IMR-90 (cell line): Measurements from ENCODE around the gene ZKSCAN1. TPM values are rescaled to one million over a fixed set of nuclear protein-coding genes. Genes with fewer than 3 reads are reported as not detected.

Source experiments
- ATAC-seq: fragments of 200-7000 bp; cut with Tn5 transposase; 2 replicates; pipeline ENCODE4 v1.9.1; 2020; ENCODE audit warnings: low read depth, mild to moderate bottlenecking, moderate library complexity
- BruUV-seq: library from RNA; stranded (reverse); fragments of 400-500 nt; replicated peaks from 2 replicates; lab custom pipeline; 2021; lab: Mats Ljungman, UMichigan
- CTCF ChIA-PET: fragments of 300-600 bp; formaldehyde crosslinking; extraction: SDS; loops from one replicate; lab custom pipeline; 2021; ENCODE audit warnings: antibody characterized with exemption; lab: Yijun Ruan, JAX
- POLR2A ChIA-PET: fragments of 300-600 bp; sonication (Branson Sonifier 250); formaldehyde crosslinking; loops from one replicate; lab custom pipeline; 2022; ENCODE audit warnings: antibody characterized with exemption; ENCODE audit not compliant: unreplicated experiment; lab: Charles Lee
- DNase-seq: peaks from one replicate; pipeline ENCODE4 v3.0.0; 2013
- H2AFZ ChIP-seq: replicated peaks from 2 replicates; pipeline ENCODE3; 2013; ENCODE audit warnings: low read length, mild to moderate bottlenecking; ENCODE audit not compliant: poor library complexity
- H2AK5ac ChIP-seq: 2 replicates; pipeline ENCODE4 v1.6.1; 2013; ENCODE audit warnings: low read depth, low read length, inconsistent platforms
- H2AK9ac ChIP-seq: replicated peaks from 2 replicates; pipeline ENCODE3; 2013; ENCODE audit warnings: mild to moderate bottlenecking, low read depth, low read length, moderate library complexity; ENCODE audit not compliant: poor library complexity
- H2BK120ac ChIP-seq: 2 replicates; pipeline ENCODE4 v1.6.1; 2013; ENCODE audit warnings: low read depth, low read length, inconsistent platforms
- H2BK15ac ChIP-seq: 3 replicates; pipeline ENCODE4 v1.6.1; 2013; ENCODE audit warnings: low read depth, low read length, inconsistent platforms
- H2BK20ac ChIP-seq: 2 replicates; pipeline ENCODE4 v1.6.1; 2013; ENCODE audit warnings: low read depth, mild to moderate bottlenecking, inconsistent platforms, low read length, moderate library complexity
- H2BK5ac ChIP-seq: 2 replicates; pipeline ENCODE4 v1.6.1; 2013; ENCODE audit warnings: mild to moderate bottlenecking, low read depth, low read length, inconsistent platforms; ENCODE audit not compliant: poor library complexity, severe bottlenecking
- H3K14ac ChIP-seq: replicated peaks from 2 replicates; pipeline ENCODE4 v1.6.1; 2013; ENCODE audit warnings: low read depth, low read length, inconsistent platforms
- H3K18ac ChIP-seq: 2 replicates; pipeline ENCODE4 v1.6.1; 2013; ENCODE audit warnings: low read depth, low read length, control low read depth
- H3K23ac ChIP-seq: 2 replicates; pipeline ENCODE4 v1.6.1; 2013; ENCODE audit warnings: low read depth, low read length, inconsistent platforms
- H3K27ac ChIP-seq: 2 replicates; pipeline ENCODE4 v1.5.1; 2013; ENCODE audit warnings: mild to moderate bottlenecking, control low read depth, low read length; ENCODE audit not compliant: insufficient read depth
- H3K27me3 ChIP-seq: 2 replicates; pipeline ENCODE4 v1.6.1; 2013; ENCODE audit warnings: low read length; ENCODE audit not compliant: control insufficient read depth, insufficient read depth
- H3K36me3 ChIP-seq: 2 replicates; pipeline ENCODE4 v1.6.1; 2013; ENCODE audit warnings: low read length, mixed read lengths; ENCODE audit not compliant: control insufficient read depth, insufficient read depth
- H3K4ac ChIP-seq: 2 replicates; pipeline ENCODE4 v1.6.1; 2013; ENCODE audit warnings: low read depth, low read length, inconsistent platforms
- H3K4me1 ChIP-seq: 2 replicates; pipeline ENCODE4 v1.6.1; 2013; ENCODE audit warnings: low read length, mixed read lengths; ENCODE audit not compliant: control insufficient read depth, insufficient read depth
- H3K4me2 ChIP-seq: 2 replicates; pipeline ENCODE4 v1.6.1; 2013; ENCODE audit warnings: low read depth, mild to moderate bottlenecking, control low read depth, low read length, moderate library complexity
- H3K4me3 ChIP-seq: 2 replicates; pipeline ENCODE4 v1.5.1; 2013; ENCODE audit warnings: low read depth, mild to moderate bottlenecking, control low read depth, low read length, moderate library complexity; ENCODE audit not compliant: insufficient read depth
- H3K56ac ChIP-seq: 2 replicates; pipeline ENCODE4 v1.6.1; 2013; ENCODE audit warnings: low read length, inconsistent platforms; ENCODE audit not compliant: insufficient read depth; ENCODE audit errors: extremely low read depth
- H3K79me1 ChIP-seq, 2 experiments: 2 replicates each; pipeline ENCODE4 v1.6.1; 2013; ENCODE audit warnings: low read length in 2 of 2, inconsistent platforms in 1 of 2, low read depth in 1 of 2
- H3K9ac ChIP-seq: 2 replicates; pipeline ENCODE4 v1.6.1; 2013; ENCODE audit warnings: low read depth, low read length, control low read depth
- H3K9me1 ChIP-seq: 2 replicates; pipeline ENCODE4 v1.6.1; 2013; ENCODE audit warnings: low read length, inconsistent platforms; ENCODE audit not compliant: insufficient read depth
- H3K9me3 ChIP-seq: 2 replicates; pipeline ENCODE4 v1.6.1; 2013; ENCODE audit warnings: low read length; ENCODE audit not compliant: control insufficient read depth, insufficient read depth
- H4K20me1 ChIP-seq: 2 replicates; pipeline ENCODE4 v1.6.1; 2013; ENCODE audit warnings: low read length, inconsistent platforms; ENCODE audit not compliant: insufficient read depth
- H4K5ac ChIP-seq: 2 replicates; pipeline ENCODE4 v1.6.1; 2013; ENCODE audit warnings: mild to moderate bottlenecking, low read depth, low read length, control low read depth
- H4K8ac ChIP-seq, 2 experiments: 2 replicates each; pipeline ENCODE4 v1.6.1; 2013; ENCODE audit warnings: low read depth in 2 of 2, low read length in 2 of 2, control low read depth in 1 of 2, inconsistent platforms in 1 of 2
- H4K91ac ChIP-seq: 2 replicates; pipeline ENCODE4 v1.6.1; 2013; ENCODE audit warnings: low read depth, low read length, inconsistent platforms; ENCODE audit not compliant: insufficient read depth
- CEBPB ChIP-seq: IDR thresholded peaks from 2 replicates; pipeline ENCODE4 v1.6.1; 2012; ENCODE audit warnings: low read depth, low read length, improper control_type of control experiment
- CTCF ChIP-seq: conservative IDR thresholded peaks from 2 replicates; pipeline ENCODE4 v1.5.1; 2012; ENCODE audit warnings: mild to moderate bottlenecking, low read depth, low read length, improper control_type of control experiment
- WGBS, 2 experiments: methylation state at CpG; one replicate each; pipeline versions ENCODE4 v1.1.5 to v1.1.7; 2013; ENCODE audit warnings: missing lambda C conversion rate in 2 of 2; ENCODE audit not compliant: insufficient read length in 1 of 2; ENCODE audit errors: extremely low coverage in 2 of 2; 5-methylcytosine and 5-hydroxymethylcytosine counted together
- dilution Hi-C: fragments of 300-500 bp; cut with HindIII; formaldehyde crosslinking; loops from one replicate; pipeline ENCODE4 v1.14.3; 2018; ENCODE audit warnings: low sequenced_read_pairs; ENCODE audit not compliant: unreplicated experiment
- in situ Hi-C: fragments of 300-500 bp; cut with MboI; formaldehyde crosslinking; loops from 3 replicates; pipeline ENCODE4 v1.14.3; 2019; ENCODE audit warnings: low sequenced_read_pairs, inconsistent platforms, mixed read lengths
- intact Hi-C: fragments of 100-400 bp; cut with micrococcal nuclease; formaldehyde crosslinking; loops from 2 replicates; pipeline ENCODE4 v1.10.0; 2022
- polyA plus RNA-seq, 3 experiments: library from polyadenylated mRNA; depleted of rRNA; stranded (reverse); fragments of >200 nt; gene quantifications; 2 replicates each; pipeline ENCODE4 v1.2.3, GENCODE V29; 2012; ENCODE audit warnings: low replicate concordance in 1 of 3
- total RNA-seq: library from RNA; depleted of rRNA; stranded (reverse); fragments of >200 nt; gene quantifications from 2 replicates; pipeline ENCODE4 v1.2.3, GENCODE V29; 2012

Gene ZKSCAN1
- total and polyA plus RNA-seq, 2 of the 4 experiments (the other 2 are of a cell fraction), result 13.7 to 40.7 TPM

GRCh38 chr7:100065452-100066186 lies 50.2 kb downstream of the ZKSCAN1 start:
- Histone ChIP-seq H3K9me3 (peaks cover 24% of the 10 kb centered on the region), H3K4me2 (no peak overlapping the region), H4K20me1 (no peaks in the 10 kb centered on the region), H3K56ac (no peak overlapping the region), H2BK5ac (no peak overlapping the region), H2BK15ac (no peak overlapping the region), H3K27ac (peak overlapping the region; percentile 4; the same call in 1 of the 2 replicates), H3K9ac (no peak overlapping the region), H3K4me1 (peaks cover 2% of the 10 kb centered on the region; the same call in 1 of the 2 replicates), H3K23ac (no peak overlapping the region), H3K18ac (no peak overlapping the region), H2BK120ac (no peak overlapping the region), H2AK9ac (no peak overlapping the region), H3K79me1 (peaks cover 6 to 12% of the 10 kb centered on the region in 2 experiments; a peak in 3 of 4 replicates), H3K4me3 (no peak overlapping the region), H4K91ac (no peak overlapping the region), H3K14ac (no peak overlapping the region), H2AFZ (no peak overlapping the region), H2AK5ac (no peak overlapping the region), H4K5ac (no peak overlapping the region), H3K27me3 (no peaks in the 10 kb centered on the region), H4K8ac (no peak overlapping the region), H3K9me1 (0 out of 2 replicates have a peak, but pooled peaks cover 3% of the 10 kb centered on the region), H3K36me3 (peaks cover 52% of the 10 kb centered on the region), H2BK20ac (no peak overlapping the region), H3K4ac (no peak overlapping the region)
- intact Hi-C loops (no loop called here), dilution Hi-C loops (no loop called here), in situ Hi-C loops (no loop called here)
- CTCF ChIA-PET, result no interaction called here
- peak; percentile 70 for DNase-seq
- peak; percentile 50 for ATAC-seq
- BruUV-seq, result no TSS peak
- no CpG with 5 or more reads among the region's 8 CpGs for WGBS, 2 experiments
- TF ChIP-seq CEBPB (peak; percentile 77), CTCF (no peak)
- POLR2A ChIA-PET, result no interaction called here
